Right ventricle myocardium superior (tissue), 1 donor: ENCODE measurements around the gene ARL6IP4. TPM values are rescaled to one million over a fixed set of nuclear protein-coding genes. Genes with fewer than 3 reads are reported as not detected.

ENCODE experiments used
- ATAC-seq: fragments of 200-7000 bp; cut with Tn5 transposase; one replicate; pipeline ENCODE4 v1.9.1; 2020; ENCODE audit warnings: mild to moderate bottlenecking; ENCODE audit not compliant: poor library complexity
- DNase-seq: peaks from one replicate; pipeline ENCODE4 v3.0.0-alpha.2; 2020
- intact Hi-C: fragments of 100-400 bp; cut with DNase I; formaldehyde crosslinking; loops from one replicate; pipeline ENCODE4 v1.11.2; 2022
- microRNA-seq: library from miRNA; unstranded; fragments of <30 nt; microRNA quantifications from one replicate; pipeline ENCODE4 v1.2.0, GENCODE V29; 2020
- total RNA-seq: library from RNA; stranded (reverse); fragmentation: NEBNext Ultra II Directional; extraction: Animal tissue kit (Norgen Biotek cat#: 25700); gene quantifications from one replicate; pipeline ENCODE4 v1.2.1, GENCODE V29; 2021
- donor health status: DM: no; HTN: yes; CAD: no; lungs with severe emphysema.

Gene ARL6IP4
- total RNA-seq, 1 donor from 2014 or later = 162 TPM

GRCh38 chr12:123021688-123022604 is 41.5 kb downstream of the ARL6IP4 start:
- intact Hi-C loops = no loop called here
- ATAC-seq = no peak
- DNase-seq = no peak

DNA sequence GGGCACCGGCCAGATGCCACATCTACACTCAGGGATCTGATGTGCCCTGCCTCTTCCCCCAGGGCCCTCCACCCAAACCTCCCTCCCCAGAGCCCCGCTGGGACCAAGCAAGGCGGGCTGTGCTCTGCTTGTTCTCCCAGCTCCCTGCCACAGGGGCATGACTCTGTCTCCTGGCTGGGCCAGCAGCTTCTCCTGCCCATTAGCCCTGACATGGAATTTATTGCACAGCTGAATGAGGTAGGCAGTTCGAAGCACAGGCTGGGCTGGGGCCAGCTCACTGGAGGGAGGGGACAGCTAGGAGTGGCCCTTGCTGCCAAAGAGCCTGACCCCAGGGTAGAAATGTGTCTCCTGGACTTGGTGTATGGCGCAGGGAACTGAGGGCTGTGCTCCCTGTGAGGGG is 42.4 kb downstream of the ARL6IP4 start:
- DNase-seq = no peak
- ATAC-seq = no peak
- intact Hi-C loops = no loop called here

DNA sequence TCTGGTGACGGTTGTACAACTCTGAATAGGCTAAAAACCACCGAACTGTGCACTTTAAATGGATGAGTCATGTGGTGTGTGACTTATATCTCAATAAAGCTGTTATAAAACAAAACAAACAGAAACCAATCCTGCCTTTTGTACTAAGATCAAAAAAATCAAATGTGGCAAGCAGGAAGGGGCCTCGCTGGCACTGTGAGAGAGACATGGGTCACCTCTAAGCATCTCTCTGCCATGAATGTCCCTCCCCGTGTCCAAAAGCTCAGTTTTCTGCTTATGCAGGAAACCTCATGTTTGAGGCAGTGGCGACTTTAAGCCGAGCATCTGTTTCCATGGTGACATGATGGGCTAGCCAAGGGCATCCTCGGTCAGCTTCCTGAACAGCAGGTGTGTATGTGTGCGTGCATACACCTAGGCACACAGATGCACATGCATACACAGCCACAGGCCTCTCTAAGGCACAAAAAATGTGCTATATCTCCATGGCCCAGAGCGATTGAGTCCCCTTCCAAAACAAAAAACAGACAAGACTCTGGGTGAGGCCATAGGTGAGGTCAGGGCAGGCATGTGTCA is 44.4 kb downstream of the ARL6IP4 start:
- DNase-seq (no peak), ATAC-seq (no peak)
- intact Hi-C loops = no loop called here

- DNase-seq (peak; percentile 14), ATAC-seq (no peak)
- intact Hi-C loops = no loop called here
These were observed 45.8 kb downstream of the ARL6IP4 start for GRCh38 chr12:123026094-123026853.

DNA sequence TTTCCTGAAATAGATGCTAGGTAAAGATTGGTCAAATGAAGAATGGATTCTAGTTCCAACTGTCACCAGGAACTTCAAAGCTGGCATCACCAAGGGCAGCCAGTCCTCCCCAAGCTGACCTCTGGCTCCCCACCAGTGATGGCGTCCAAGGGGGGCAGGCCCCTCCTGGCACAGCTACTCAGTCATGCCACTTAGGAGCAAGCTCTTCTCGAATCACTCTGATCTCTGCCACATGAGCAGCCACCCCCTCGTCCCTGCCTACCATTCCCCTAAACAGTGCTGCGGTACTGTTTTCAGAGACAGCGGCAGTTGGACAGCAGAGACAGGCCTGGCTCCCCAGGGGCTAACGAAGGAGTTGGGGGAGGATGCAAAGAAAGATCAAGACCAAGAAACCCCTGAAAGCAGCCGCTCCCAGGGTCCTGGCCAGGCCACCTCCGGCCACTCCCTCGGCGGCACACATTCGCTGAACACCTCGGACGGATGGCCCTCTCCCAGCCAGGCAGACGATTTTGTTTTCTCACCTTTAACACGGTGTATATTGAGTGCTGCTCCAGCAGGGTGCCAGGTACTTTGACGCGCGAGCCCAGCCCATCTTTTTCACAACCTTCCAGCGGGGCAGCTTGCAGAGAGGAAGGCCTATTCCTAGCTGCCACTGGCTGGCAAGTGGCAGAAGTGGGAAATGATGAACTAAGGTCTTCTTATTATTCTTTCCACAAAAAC is 47.4 kb downstream of the ARL6IP4 start:
- DNase-seq (peak; percentile 30), ATAC-seq (peak; percentile 39)

DNA sequence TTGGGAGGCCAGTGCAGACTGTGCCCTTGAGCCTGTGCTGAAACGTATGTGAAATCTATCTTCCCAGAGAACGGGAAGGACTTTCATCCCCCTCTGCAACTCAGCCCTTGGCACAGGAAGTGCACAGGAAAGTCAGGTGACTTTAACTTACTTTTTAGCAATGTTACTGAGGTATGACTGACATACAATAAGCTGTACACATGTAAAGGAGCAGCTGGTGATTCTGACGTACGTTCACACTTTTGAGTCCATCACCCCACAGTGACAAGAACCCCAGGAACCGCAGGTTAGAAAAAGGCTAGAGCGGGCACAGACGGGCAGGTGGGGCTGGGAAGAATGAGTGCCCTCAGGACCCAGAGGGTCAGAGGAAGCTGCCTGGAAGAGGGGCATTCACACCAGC is 48.0 kb downstream of the ARL6IP4 start:
- ATAC-seq = no peak
- intact Hi-C loops = no loop called here
- DNase-seq = peak; percentile 20

More for the DNA sequence above, 47.4 kb downstream of the ARL6IP4 start:
- intact Hi-C loops = no loop called here

GRCh38 chr12:123029550-123029949 is 49.1 kb downstream of the ARL6IP4 start:
- DNase-seq (peak; percentile 7), ATAC-seq (no peak)
- intact Hi-C loops = no loop called here

- DNase-seq (no peak), ATAC-seq (no peak)
- intact Hi-C loops = no loop called here
These were observed 50.2 kb downstream of the ARL6IP4 start for GRCh38 chr12:123030686-123031085.

DNA sequence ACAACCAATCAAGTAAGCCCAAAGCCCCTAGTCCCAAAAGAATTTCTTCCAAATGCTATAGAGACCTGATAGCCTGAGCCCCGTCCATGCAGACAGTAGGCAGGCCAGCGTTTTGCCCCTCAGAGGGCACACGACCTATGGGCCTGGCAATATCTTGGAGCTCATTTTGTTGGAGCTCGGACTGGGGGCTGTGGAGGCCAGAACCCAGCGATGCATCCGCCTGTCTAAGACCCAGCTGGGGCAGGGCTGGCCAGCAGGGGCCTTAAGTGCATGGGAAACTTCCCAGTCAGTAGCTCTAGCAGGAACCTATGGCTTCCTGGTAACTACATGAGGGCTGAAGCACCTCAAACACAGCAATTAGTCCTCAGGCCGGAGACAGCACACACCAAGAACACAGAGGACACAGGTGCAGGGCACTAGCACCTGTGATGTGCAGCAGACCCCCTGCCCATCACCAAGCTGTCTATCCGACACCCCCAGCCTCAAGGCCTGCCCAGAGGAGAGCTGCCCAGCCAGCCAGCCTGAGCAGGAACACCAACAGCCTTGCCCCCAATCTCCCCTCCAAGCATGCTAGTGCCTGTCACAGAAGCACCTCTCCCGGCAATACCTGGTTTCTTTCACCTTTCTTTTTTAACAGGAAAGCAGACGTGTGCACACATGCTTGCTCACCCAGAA is 50.8 kb downstream of the ARL6IP4 start:
- ATAC-seq (no peak), DNase-seq (peak; percentile 11)
- intact Hi-C loops = no loop called here

Small RNAs within 50 kb of the gene (microRNA-seq; reads per million reads assigned to microRNA genes)
- gene MIR4304 = not detected

Other genes with a start within 250 kb of the ARL6IP4 start
- 0.11 TPM for gene HCAR1, start 249.8 kb upstream of the ARL6IP4 start, total RNA-seq
- 24.3 TPM for gene DENR, start 227.9 kb upstream of the ARL6IP4 start, total RNA-seq
- gene CCDC62, start 206.1 kb upstream of the ARL6IP4 start, total RNA-seq = 0.91 TPM
- 12.9 TPM for gene HIP1R, start 145.2 kb upstream of the ARL6IP4 start, total RNA-seq
- 23.9 TPM for gene VPS37B, start 84.6 kb upstream of the ARL6IP4 start, total RNA-seq
- 3.9 TPM for gene ABCB9, start 14.2 kb upstream of the ARL6IP4 start, total RNA-seq
- 14.2 TPM for gene OGFOD2, start 5.4 kb upstream of the ARL6IP4 start, total RNA-seq
- 17.0 TPM for gene PITPNM2, start 170.4 kb downstream of the ARL6IP4 start, total RNA-seq